PC-9 (cell line): Measurements from ENCODE around the gene THOC6. TPM values are rescaled to one million over a fixed set of nuclear protein-coding genes. Genes with fewer than 3 reads are reported as not detected.

Experiments
- BruUV-seq: library from RNA; stranded (reverse); fragments of 400-500 nt; replicated peaks from 2 replicates; lab custom pipeline; 2021; lab: Mats Ljungman, UMichigan
- CTCF ChIA-PET: fragments of 300-600 bp; sonication (Branson Sonifier 250); formaldehyde crosslinking; loops from one replicate; lab custom pipeline; 2022; ENCODE audit warnings: antibody characterized with exemption; lab: Charles Lee
- POLR2A ChIA-PET: fragments of 300-600 bp; sonication (Branson Sonifier 250); formaldehyde crosslinking; loops from one replicate; lab custom pipeline; 2022; ENCODE audit warnings: antibody characterized with exemption; ENCODE audit not compliant: unreplicated experiment; lab: Charles Lee
- DNase-seq, 2 experiments: peaks; one replicate each; pipeline versions ENCODE4 v3.0.0 to v3.0.0-alpha.2; 2015 to 2022; ENCODE audit warnings: mixed read lengths in 1 of 2
- H2AFZ ChIP-seq: fragments of 200-600 bp; sonication (generic); 2 replicates; pipeline ENCODE4 v1.8.1; 2017; ENCODE audit warnings: antibody characterized with exemption
- H3F3A ChIP-seq: fragments of 200-600 bp; sonication (generic); 2 replicates; pipeline ENCODE4 v1.8.1; 2017; ENCODE audit warnings: antibody characterized with exemption, mild to moderate bottlenecking, low read depth; ENCODE audit not compliant: insufficient read depth
- H3K27ac ChIP-seq: fragments of 200-600 bp; sonication (generic); 2 replicates; pipeline ENCODE4 v1.6.1; 2016; ENCODE audit warnings: mixed run types
- H3K27me3 ChIP-seq: fragments of 200-600 bp; sonication (generic); 2 replicates; pipeline ENCODE4 v1.6.1; 2016; ENCODE audit warnings: low read depth, mixed run types; ENCODE audit not compliant: insufficient read depth
- H3K36me3 ChIP-seq: fragments of 200-600 bp; sonication (generic); 2 replicates; pipeline ENCODE4 v1.6.1; 2016; ENCODE audit warnings: low read depth, mixed run types
- H3K4me1 ChIP-seq: fragments of 200-600 bp; sonication (generic); replicated peaks from 2 replicates; pipeline ENCODE4 v1.6.1; 2016; ENCODE audit warnings: mixed run types; ENCODE audit not compliant: insufficient read depth
- H3K4me2 ChIP-seq: fragments of 200-600 bp; sonication (generic); 2 replicates; pipeline ENCODE4 v1.6.1; 2017; ENCODE audit warnings: mixed run types
- H3K4me3 ChIP-seq: fragments of 200-600 bp; sonication (generic); 2 replicates; pipeline ENCODE4 v1.6.1; 2016; ENCODE audit warnings: mixed run types
- H3K79me2 ChIP-seq: fragments of 200-600 bp; sonication (generic); 2 replicates; pipeline ENCODE4 v1.6.1; 2017; ENCODE audit warnings: low read depth, mixed run types
- H3K9me2 ChIP-seq: fragments of 200-600 bp; sonication (generic); 2 replicates; pipeline ENCODE4 v1.8.1; 2017; ENCODE audit warnings: mild to moderate bottlenecking; ENCODE audit not compliant: insufficient read depth
- H3K9me3 ChIP-seq: fragments of 200-600 bp; sonication (generic); 2 replicates; pipeline ENCODE4 v1.8.1; 2016; ENCODE audit warnings: low read depth; ENCODE audit not compliant: insufficient read depth
- H4K20me1 ChIP-seq: fragments of 200-600 bp; sonication (generic); 2 replicates; pipeline ENCODE4 v1.8.1; 2017; ENCODE audit not compliant: insufficient read depth
- EZH2 ChIP-seq: fragments of 200-600 bp; sonication (generic); IDR thresholded peaks from 2 replicates; pipeline ENCODE4 v1.8.0; 2017; ENCODE audit warnings: antibody characterized with exemption, low read depth
- intact Hi-C: fragments of 100-400 bp; cut with micrococcal nuclease; formaldehyde crosslinking; loops from one replicate; pipeline ENCODE4 v1.10.0; 2022; ENCODE audit not compliant: unreplicated experiment
- total RNA-seq: library from RNA; stranded (reverse); gene quantifications from 2 replicates; pipeline ENCODE4 v1.2.3, GENCODE V29; 2021
- TF ChIP-seq, protein P1 (sequence below): fragments of 200-600 bp; sonication (generic); conservative IDR thresholded peaks from 2 replicates; pipeline ENCODE4 v1.6.1; 2017; ENCODE audit warnings: mixed run types, antibody characterized with exemption, mild to moderate bottlenecking, moderate library complexity

Gene THOC6
- total RNA-seq, 1 experiment from 2014 or later = 69.9 TPM

DNA sequence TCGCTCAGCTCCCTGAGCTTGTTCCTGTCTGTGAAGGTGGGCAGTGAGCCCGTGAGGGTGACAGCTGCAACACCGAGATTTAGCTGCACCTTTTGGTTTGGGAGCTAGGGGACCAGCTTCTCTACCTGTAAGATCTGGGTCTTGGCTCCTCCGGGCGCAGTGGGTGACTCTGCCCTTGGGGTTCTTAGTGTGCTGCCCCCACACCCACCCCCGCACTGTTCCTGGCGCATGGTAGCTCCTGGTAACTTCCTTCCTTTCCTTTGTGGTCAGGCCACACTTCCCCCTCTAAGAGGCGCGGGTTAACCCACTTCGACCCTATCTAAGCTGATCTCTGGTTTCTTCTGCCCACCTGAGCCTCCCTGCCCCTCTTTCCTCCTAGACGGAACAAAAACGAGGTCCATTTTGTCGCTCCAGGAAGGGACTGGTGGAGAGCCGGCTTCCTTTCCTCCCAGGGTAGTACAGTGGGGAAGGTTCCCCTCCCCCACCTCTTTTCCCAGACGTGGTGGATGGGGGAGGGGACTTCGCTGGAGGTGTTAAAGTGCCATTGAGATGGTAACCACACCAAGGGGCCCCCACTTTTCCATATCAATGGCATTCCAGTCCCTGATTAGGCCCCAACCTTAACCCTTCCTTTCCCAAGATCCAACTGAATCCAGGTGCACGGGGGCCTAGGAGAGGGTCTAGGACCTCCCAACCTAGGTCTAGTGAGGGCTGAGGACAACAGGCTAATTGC, 15.7 kb upstream of the THOC6 start:
- TF ChIP-seq EZH2 = no peak
- TF ChIP-seq, protein P1, sequence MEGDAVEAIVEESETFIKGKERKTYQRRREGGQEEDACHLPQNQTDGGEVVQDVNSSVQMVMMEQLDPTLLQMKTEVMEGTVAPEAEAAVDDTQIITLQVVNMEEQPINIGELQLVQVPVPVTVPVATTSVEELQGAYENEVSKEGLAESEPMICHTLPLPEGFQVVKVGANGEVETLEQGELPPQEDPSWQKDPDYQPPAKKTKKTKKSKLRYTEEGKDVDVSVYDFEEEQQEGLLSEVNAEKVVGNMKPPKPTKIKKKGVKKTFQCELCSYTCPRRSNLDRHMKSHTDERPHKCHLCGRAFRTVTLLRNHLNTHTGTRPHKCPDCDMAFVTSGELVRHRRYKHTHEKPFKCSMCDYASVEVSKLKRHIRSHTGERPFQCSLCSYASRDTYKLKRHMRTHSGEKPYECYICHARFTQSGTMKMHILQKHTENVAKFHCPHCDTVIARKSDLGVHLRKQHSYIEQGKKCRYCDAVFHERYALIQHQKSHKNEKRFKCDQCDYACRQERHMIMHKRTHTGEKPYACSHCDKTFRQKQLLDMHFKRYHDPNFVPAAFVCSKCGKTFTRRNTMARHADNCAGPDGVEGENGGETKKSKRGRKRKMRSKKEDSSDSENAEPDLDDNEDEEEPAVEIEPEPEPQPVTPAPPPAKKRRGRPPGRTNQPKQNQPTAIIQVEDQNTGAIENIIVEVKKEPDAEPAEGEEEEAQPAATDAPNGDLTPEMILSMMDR = no peak
- Histone ChIP-seq H3K27ac (peak overlapping the region; percentile 67), H3K9me3 (no peaks in the 10 kb centered on the region), H3K9me2 (no peaks in the 10 kb centered on the region), H3K27me3 (no peaks in the 10 kb centered on the region), H4K20me1 (no peaks in the 10 kb centered on the region), H2AFZ (no peak overlapping the region), H3K4me2 (peak overlapping the region; percentile 72), H3K4me3 (no peak overlapping the region), H3F3A (peaks cover 62% of the 10 kb centered on the region), H3K4me1 (peaks cover 74% of the 10 kb centered on the region), H3K79me2 (peaks cover 12% of the 10 kb centered on the region; the same call in 1 of the 2 replicates), H3K36me3 (no peaks in the 10 kb centered on the region)
- DNase-seq = no peak
- ChIA-PET CTCF (interaction anchor here (0.7 to 1.1 kb wide), 2 partner anchors 13 to 16 kb away, joined by 3 to 6 read pairs; no protein-coding TSS in a partner anchor), POLR2A (interaction anchor here (0.6 kb wide), 1 partner anchor 15 kb away, joined by 3 read pairs; no protein-coding TSS in a partner anchor)
- no TSS peak for BruUV-seq
- intact Hi-C loops = no loop called here

DNA sequence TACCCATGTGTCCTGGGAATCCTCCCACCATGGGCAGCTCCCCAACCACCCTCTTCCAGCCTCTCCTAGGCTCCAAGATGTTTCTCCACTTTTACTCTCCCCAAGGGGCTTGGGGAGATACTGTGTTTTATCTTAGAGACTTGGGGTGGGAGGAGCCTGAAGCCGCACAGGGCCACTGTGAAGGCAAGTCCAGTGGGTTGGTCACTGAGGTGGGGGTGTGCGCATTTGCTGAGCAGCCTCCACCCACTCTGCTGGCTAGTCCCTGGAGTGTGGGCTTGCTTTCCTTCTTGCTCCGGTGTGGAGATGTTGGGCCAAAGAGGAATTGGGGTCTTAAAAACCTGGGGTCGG, 15.2 kb upstream of the THOC6 start:
- Histone ChIP-seq H3K9me2 (no peaks in the 10 kb centered on the region), H3K4me3 (no peak overlapping the region), H3F3A (peaks cover 67% of the 10 kb centered on the region), H3K4me2 (peak overlapping the region; percentile 72), H3K79me2 (peaks cover 12% of the 10 kb centered on the region; the same call in 1 of the 2 replicates), H3K27ac (peak overlapping the region; percentile 67), H3K27me3 (no peaks in the 10 kb centered on the region), H3K9me3 (no peaks in the 10 kb centered on the region), H3K4me1 (peaks cover 79% of the 10 kb centered on the region), H4K20me1 (no peaks in the 10 kb centered on the region), H2AFZ (no peak overlapping the region), H3K36me3 (no peaks in the 10 kb centered on the region)
- no peak for DNase-seq
- CTCF ChIA-PET = no interaction called here
- POLR2A ChIA-PET = no interaction called here
- TF ChIP-seq EZH2 = no peak
- TF ChIP-seq, protein P1 = no peak
- BruUV-seq = no TSS peak
- intact Hi-C loops = no loop called here

DNA sequence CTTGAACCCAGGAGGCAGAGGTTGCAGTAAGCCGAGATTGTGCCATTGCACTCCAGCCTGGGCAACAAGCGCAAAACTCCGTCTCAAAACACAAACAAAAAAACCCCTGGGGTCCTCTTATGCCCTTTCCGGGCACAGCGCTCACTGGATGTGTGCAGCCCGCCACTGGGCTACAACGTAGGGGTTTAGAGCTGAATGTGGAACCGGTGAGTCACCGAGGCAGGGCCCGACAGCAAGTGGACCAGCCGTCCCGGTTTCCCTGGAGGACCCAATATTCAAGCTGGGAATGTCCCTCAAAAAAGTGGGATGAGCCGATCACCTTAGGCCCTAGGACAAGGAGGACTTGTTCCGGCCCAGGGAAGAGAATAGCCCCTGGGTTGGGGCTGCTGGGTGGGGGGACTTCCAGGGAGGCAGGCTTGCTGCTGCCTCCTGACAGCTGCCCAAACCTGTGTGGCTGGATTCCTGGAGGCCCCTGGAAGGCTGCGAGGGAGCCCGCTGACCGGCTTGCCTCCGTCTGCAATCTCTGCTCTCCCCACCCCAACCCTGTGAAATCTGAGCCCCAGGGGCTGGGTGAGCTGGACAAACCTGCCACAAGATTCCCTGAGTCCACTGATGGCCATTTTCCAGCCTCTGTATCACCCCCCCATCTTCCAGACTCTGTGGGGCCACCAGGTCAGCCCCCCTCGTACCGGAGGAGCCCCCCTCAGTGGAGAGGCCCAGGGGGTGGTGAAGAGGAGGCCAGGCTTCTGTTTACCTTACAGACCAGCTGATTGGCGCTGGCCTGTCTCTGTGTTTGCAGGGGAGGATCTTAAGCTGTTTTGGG, 14.1 kb upstream of the THOC6 start:
- H3K36me3 ChIP-seq = no peaks in the 10 kb centered on the region
- peaks cover 19% of the 10 kb centered on the region for H3K79me2 ChIP-seq
- DNase-seq = peak; percentile 94 to 98
- ChIA-PET CTCF (interaction anchor here (0.5 to 1.9 kb wide), 5 partner anchors 12 to 46 kb away, joined by 3 to 5 read pairs (median 5); partner anchors contain the start of gene KREMEN2), POLR2A (interaction anchor here (0.5 to 2.0 kb wide), 6 partner anchors 11 to 1378 kb away, joined by 4 to 34 read pairs (median 5); partner anchors contain the start of genes RPS2 and TNFRSF12A)
- no peaks in the 10 kb centered on the region for H3K9me2 ChIP-seq
- H3K4me1 ChIP-seq = peaks cover 90% of the 10 kb centered on the region
- intact Hi-C loops = loop anchor here (1.0 kb wide), 1 partner anchor 11 kb away; the partner anchor contains the start of gene TNFRSF12A
- no peak for TF ChIP-seq EZH2
- TF ChIP-seq, protein P1 = no peak
- peaks cover 76% of the 10 kb centered on the region for H3F3A ChIP-seq
- no peak overlapping the region for H2AFZ ChIP-seq
- no peaks in the 10 kb centered on the region for H3K27me3 ChIP-seq
- H3K4me2 ChIP-seq = peak overlapping the region; percentile 72
- no peaks in the 10 kb centered on the region for H4K20me1 ChIP-seq
- H3K4me3 ChIP-seq = peak overlapping the region; percentile 22; the same call in 1 of the 2 replicates
- H3K9me3 ChIP-seq = no peaks in the 10 kb centered on the region
- H3K27ac ChIP-seq = peak overlapping the region; percentile 67
- BruUV-seq = no TSS peak
